IPS-15b (cell line): ENCODE measurements around the gene RPS10.
"Not testable (repeated sequence)": the region's sequence is repeated elsewhere in the genome, so short reads cannot be mapped to it uniquely, and the experiment has no call there.

Experiments
- H3K27me3 ChIP-seq: one replicate; pipeline ENCODE4 v1.6.1; 2013; ENCODE audit warnings: low read length; ENCODE audit not compliant: control insufficient read depth, insufficient read depth
- H3K36me3 ChIP-seq: one replicate; pipeline ENCODE4 v1.6.1; 2013; ENCODE audit warnings: low read length; ENCODE audit not compliant: control insufficient read depth, insufficient read depth
- H3K4me1 ChIP-seq: one replicate; pipeline ENCODE4 v1.6.1; 2013; ENCODE audit warnings: mild to moderate bottlenecking, low read length; ENCODE audit not compliant: control insufficient read depth, insufficient read depth
- H3K4me3 ChIP-seq: one replicate; pipeline ENCODE4 v1.5.1; 2013; ENCODE audit warnings: low read depth, low read length
- H3K9ac ChIP-seq: one replicate; pipeline ENCODE4 v1.6.1; 2013; ENCODE audit warnings: low read depth, mild to moderate bottlenecking, low read length
- H3K9me3 ChIP-seq: one replicate; pipeline ENCODE4 v1.6.1; 2013; ENCODE audit warnings: mild to moderate bottlenecking, low read length; ENCODE audit not compliant: control insufficient read depth, insufficient read depth

Gene RPS10

GRCh38 chr6:34377571-34377970 lies 48.3 kb downstream of the RPS10 start:
- not testable (repeated sequence) for H3K9ac ChIP-seq, H3K27me3 ChIP-seq, H3K36me3 ChIP-seq, H3K4me1 ChIP-seq, H3K4me3 ChIP-seq, H3K9me3 ChIP-seq

- Histone ChIP-seq H3K9ac (no peak overlapping the region), H3K4me1 (no peaks in the 10 kb centered on the region), H3K27me3 (no peaks in the 10 kb centered on the region), H3K36me3 (no peaks in the 10 kb centered on the region), H3K4me3 (no peak overlapping the region), H3K9me3 (no peaks in the 10 kb centered on the region)
These were observed 50.0 kb downstream of the RPS10 start for GRCh38 chr6:34375833-34376232.

GRCh38 chr6:34374508-34374907 lies 51.4 kb downstream of the RPS10 start:
- no peaks in the 10 kb centered on the region for H3K4me1 ChIP-seq
- H3K9ac ChIP-seq = no peak overlapping the region
- H3K27me3 ChIP-seq = no peaks in the 10 kb centered on the region
- H3K4me3 ChIP-seq = no peak overlapping the region
- H3K9me3 ChIP-seq = no peaks in the 10 kb centered on the region
- H3K36me3 ChIP-seq = peaks cover 3% of the 10 kb centered on the region

- no peaks in the 10 kb centered on the region for H3K4me1 ChIP-seq
- H3K9me3 ChIP-seq = no peaks in the 10 kb centered on the region
- peaks cover 3% of the 10 kb centered on the region for H3K36me3 ChIP-seq
- H3K27me3 ChIP-seq = no peaks in the 10 kb centered on the region
- no peak overlapping the region for H3K9ac ChIP-seq
- H3K4me3 ChIP-seq = no peak overlapping the region
These were observed 51.8 kb downstream of the RPS10 start for GRCh38 chr6:34374069-34374468.

GRCh38 chr6:34373511-34373910 lies 52.4 kb downstream of the RPS10 start:
- peaks cover 3% of the 10 kb centered on the region for H3K36me3 ChIP-seq
- H3K9ac ChIP-seq = no peak overlapping the region
- no peaks in the 10 kb centered on the region for H3K4me1 ChIP-seq
- no peaks in the 10 kb centered on the region for H3K9me3 ChIP-seq
- H3K27me3 ChIP-seq = no peaks in the 10 kb centered on the region
- no peak overlapping the region for H3K4me3 ChIP-seq

- not testable (repeated sequence) for H3K36me3 ChIP-seq, H3K9me3 ChIP-seq, H3K4me3 ChIP-seq, H3K4me1 ChIP-seq, H3K9ac ChIP-seq, H3K27me3 ChIP-seq
These were observed 54.0 kb downstream of the RPS10 start for GRCh38 chr6:34371865-34372264.

- Histone ChIP-seq H3K9ac (no peak overlapping the region), H3K4me1 (no peaks in the 10 kb centered on the region), H3K36me3 (peaks cover 3% of the 10 kb centered on the region), H3K27me3 (no peaks in the 10 kb centered on the region), H3K9me3 (no peaks in the 10 kb centered on the region), H3K4me3 (no peak overlapping the region)
These were observed 55.5 kb downstream of the RPS10 start for GRCh38 chr6:34370361-34370760.

GRCh38 chr6:34369385-34369784 lies 56.5 kb downstream of the RPS10 start:
- no peak overlapping the region for H3K4me3 ChIP-seq
- H3K9ac ChIP-seq = no peak overlapping the region
- no peaks in the 10 kb centered on the region for H3K27me3 ChIP-seq
- peaks cover 3% of the 10 kb centered on the region for H3K36me3 ChIP-seq
- no peaks in the 10 kb centered on the region for H3K4me1 ChIP-seq
- no peaks in the 10 kb centered on the region for H3K9me3 ChIP-seq
